ENCODE data around the gene RPL41.

The RPL41 gene

GRCh38 chr12:56154818-56155217, 38.4 kb downstream of the RPL41 start:
- no peak for TF ChIP-seq CTCF (IDR thresholded peaks at IDR 0.05; ENCODE audit: borderline replicate concordance, insufficient read depth, low read depth, low read length)
- no peak overlapping the region for H3K4me3 ChIP-seq (ENCODE audit: low read depth, low read length)

GRCh38 chr12:56155256-56155845, 38.9 kb downstream of the RPL41 start:
- no peak overlapping the region for H3K4me3 ChIP-seq (ENCODE audit: low read depth, low read length)
- TF ChIP-seq CTCF (IDR thresholded peaks at IDR 0.05; ENCODE audit: borderline replicate concordance, insufficient read depth, low read depth, low read length), result no peak

- H3K4me3 ChIP-seq (ENCODE audit: low read depth, low read length), result peak overlapping the region; percentile 54
Measured at GRCh38 chr12:56156464-56157200, 40.2 kb downstream of the RPL41 start.

GRCh38 chr12:56157201-56158028, 41.0 kb downstream of the RPL41 start:
- H3K4me3 ChIP-seq (ENCODE audit: low read depth, low read length), result peak overlapping the region; percentile 54
- TF ChIP-seq CTCF (IDR thresholded peaks at IDR 0.05; ENCODE audit: borderline replicate concordance, insufficient read depth, low read depth, low read length), result peak; percentile 70

- no peak for TF ChIP-seq CTCF (IDR thresholded peaks at IDR 0.05; ENCODE audit: borderline replicate concordance, insufficient read depth, low read depth, low read length)
- H3K4me3 ChIP-seq (ENCODE audit: low read depth, low read length), result peak within 1 kb of the TSS; percentile 78
Measured at GRCh38 chr12:56158029-56158925, 41.8 kb downstream of the RPL41 start, which contains the start of gene MYL6. MYL6 (plus strand) TSS chr12:56158359; CDS start chr12:56158402, 43 bp downstream.

GRCh38 chr12:56158926-56159461, 42.6 kb downstream of the RPL41 start:
- TF ChIP-seq CTCF (IDR thresholded peaks at IDR 0.05; ENCODE audit: borderline replicate concordance, insufficient read depth, low read depth, low read length), result no peak
- H3K4me3 ChIP-seq (ENCODE audit: low read depth, low read length), result peak overlapping the region; percentile 78

Data from GM12875 (cell line).